GM12865 (cell line): Measurements from ENCODE around the gene ERO1A.

Source experiments
- DNase-seq: peaks from one replicate; pipeline ENCODE4 v3.0.0; 2010; ENCODE audit warnings: low read depth
- H3K4me3 ChIP-seq: 2 replicates; pipeline ENCODE4 v1.5.1; 2011; ENCODE audit warnings: mild to moderate bottlenecking, low read depth, low read length, control low read depth
- CTCF ChIP-seq: IDR thresholded peaks from 2 replicates; pipeline ENCODE4 v1.5.1; 2011; ENCODE audit warnings: low read length, control low read depth, low read depth, inconsistent platforms; ENCODE audit not compliant: insufficient read depth; ENCODE audit errors: missing control alignments

The ERO1A gene

GRCh38 chr14:52683985-52684520 is 11.3 kb downstream of the ERO1A start:
- H3K4me3 ChIP-seq: no peak overlapping the region
- no peak for TF ChIP-seq CTCF
- DNase-seq: no peak

- peak; percentile 12 for DNase-seq
- no peak overlapping the region for H3K4me3 ChIP-seq
- peak; percentile 41 for TF ChIP-seq CTCF
Measured at GRCh38 chr14:52678591-52678990, 16.8 kb downstream of the ERO1A start.

- DNase-seq: no peak
- TF ChIP-seq CTCF: no peak
- H3K4me3 ChIP-seq: no peak overlapping the region
Measured at GRCh38 chr14:52663850-52664249, 31.5 kb downstream of the ERO1A start.

- no peak overlapping the region for H3K4me3 ChIP-seq
- TF ChIP-seq CTCF: no peak
- DNase-seq: peak; percentile 5
Measured at GRCh38 chr14:52661314-52661713, 34.0 kb downstream of the ERO1A start.

- no peak for DNase-seq
- no peak for TF ChIP-seq CTCF
- no peak overlapping the region for H3K4me3 ChIP-seq
Measured at GRCh38 chr14:52660832-52661231, 34.5 kb downstream of the ERO1A start.

GRCh38 chr14:52660325-52660724 is 35.0 kb downstream of the ERO1A start:
- no peak for DNase-seq
- no peak overlapping the region for H3K4me3 ChIP-seq
- no peak for TF ChIP-seq CTCF

GRCh38 chr14:52656905-52657304 is 38.5 kb downstream of the ERO1A start:
- no peak for DNase-seq
- H3K4me3 ChIP-seq: no peak overlapping the region
- TF ChIP-seq CTCF: no peak
